ENCODE measurements around the gene SNX33.

DNA sequence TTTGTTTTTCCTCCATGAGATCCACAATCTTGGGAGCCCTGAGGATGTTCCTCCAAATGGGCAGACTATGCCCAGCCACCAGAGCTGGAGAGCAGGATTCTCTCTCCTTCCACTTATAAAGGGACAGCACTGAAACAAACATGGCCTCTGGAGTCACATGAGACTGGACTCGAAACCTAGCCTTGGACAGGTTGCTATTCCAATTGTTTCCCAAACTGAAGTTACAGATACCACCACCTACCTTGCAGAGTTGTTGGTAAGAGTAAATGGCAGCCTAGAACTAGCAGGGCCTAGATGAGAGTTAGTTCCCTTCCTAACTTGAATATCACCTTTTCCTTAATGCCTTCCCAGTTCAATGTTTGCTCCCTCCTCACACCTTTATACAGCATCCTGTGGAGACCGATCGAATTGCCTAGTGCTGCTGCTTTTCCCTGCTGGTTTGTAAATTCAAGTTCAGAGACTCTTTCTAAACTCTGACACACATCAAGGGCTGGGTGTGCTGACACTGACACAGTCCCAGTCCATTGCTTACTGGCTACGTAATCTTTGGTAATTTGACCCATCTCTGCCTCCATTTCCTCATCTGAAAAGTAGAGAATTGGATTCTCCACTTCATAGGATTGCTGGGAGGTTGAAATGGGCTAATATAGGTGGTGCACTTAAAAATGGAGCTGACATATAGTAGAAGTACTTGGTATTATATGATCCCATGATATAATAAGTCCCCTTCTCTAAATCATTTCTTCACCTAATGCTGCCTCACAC is 10.3 kb upstream of the SNX33 start:
- no peak for TF ChIP-seq CTCF (IDR thresholded peaks at IDR 0.05; ENCODE audit: poor library complexity)
- TF ChIP-seq EZH2 (IDR thresholded peaks at IDR 0.05; ENCODE audit: borderline replicate concordance), result no peak
- no peak for TF ChIP-seq EZH2phosphoT487 (IDR thresholded peaks at IDR 0.05; ENCODE audit: low read depth, severe bottlenecking, unreplicated experiment)

Data from hepatocyte (in vitro differentiated cells).